HG03064 (cell line): ENCODE results near the gene DLGAP1.
"Not testable (repeated sequence)": the region's sequence is repeated elsewhere in the genome, so short reads cannot be mapped to it uniquely, and the experiment has no call there.

Experiments
- ATAC-seq: cut with Tn5 transposase; IDR thresholded peaks from one replicate; pipeline ENCODE4 v1.9.1; 2021; ENCODE audit warnings: low read depth; ENCODE audit not compliant: unreplicated experiment

Gene DLGAP1

DNA sequence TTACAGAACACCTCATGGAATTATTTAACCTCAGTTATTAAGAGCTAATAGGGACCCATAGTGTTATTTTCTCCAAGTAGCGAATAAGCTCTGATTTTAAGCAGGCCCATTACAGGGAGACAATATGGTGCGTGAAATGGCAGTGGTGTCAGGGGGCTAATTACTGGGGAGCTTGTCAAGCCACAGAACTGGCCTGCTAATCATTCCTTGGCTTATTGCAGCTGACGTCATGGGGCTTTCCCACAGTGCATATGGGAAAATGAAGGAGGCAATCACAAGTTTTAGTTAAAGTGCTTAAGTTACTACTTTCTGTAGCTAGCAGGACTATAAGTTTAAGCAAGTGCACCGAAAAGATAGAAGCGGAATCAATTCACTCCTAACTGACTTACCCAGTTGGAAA lies 742.6 kb downstream of the DLGAP1 start:
- ATAC-seq = no peak

GRCh38 chr18:3710712-3711301 lies 744.3 kb downstream of the DLGAP1 start:
- no peak for ATAC-seq

GRCh38 chr18:3709205-3709604 lies 745.9 kb downstream of the DLGAP1 start:
- no peak for ATAC-seq

DNA sequence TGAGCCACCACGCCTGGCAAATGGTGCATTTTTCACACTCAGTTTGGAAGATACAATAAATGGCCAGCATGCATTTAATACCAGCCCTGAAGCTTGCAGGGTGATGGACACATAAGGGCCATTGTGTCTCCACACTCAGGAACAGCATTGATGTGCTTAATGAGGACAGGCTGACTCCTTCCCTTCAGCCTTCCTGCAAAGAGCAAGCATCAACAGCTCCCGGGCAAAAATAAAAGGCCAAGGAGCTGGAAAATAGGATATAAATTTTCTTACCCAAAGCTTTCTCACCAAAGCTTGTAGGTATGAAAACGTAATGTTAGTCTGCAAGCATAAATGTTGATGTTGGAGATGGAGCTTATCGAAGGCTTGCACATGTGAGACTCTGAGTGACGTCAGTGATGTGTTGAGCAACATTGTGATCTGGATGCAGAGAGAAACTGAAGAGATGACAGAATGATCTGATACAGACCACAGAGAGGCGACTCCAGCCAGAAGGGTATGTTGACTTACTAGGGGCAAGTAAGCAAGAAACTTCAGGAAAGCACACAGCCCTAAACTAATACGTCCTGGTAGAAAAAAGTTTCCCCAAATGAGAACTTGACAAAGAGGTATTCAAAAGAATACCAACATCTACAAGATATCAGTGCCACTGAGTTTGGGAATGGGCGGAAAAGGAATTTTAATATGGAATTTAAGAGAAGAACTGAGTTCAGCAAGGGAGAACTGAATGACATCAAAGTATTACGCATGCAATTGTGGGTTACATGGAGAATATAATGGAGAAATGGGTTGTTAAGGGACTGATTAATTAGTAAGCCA lies 748.6 kb downstream of the DLGAP1 start:
- ATAC-seq = no peak

DNA sequence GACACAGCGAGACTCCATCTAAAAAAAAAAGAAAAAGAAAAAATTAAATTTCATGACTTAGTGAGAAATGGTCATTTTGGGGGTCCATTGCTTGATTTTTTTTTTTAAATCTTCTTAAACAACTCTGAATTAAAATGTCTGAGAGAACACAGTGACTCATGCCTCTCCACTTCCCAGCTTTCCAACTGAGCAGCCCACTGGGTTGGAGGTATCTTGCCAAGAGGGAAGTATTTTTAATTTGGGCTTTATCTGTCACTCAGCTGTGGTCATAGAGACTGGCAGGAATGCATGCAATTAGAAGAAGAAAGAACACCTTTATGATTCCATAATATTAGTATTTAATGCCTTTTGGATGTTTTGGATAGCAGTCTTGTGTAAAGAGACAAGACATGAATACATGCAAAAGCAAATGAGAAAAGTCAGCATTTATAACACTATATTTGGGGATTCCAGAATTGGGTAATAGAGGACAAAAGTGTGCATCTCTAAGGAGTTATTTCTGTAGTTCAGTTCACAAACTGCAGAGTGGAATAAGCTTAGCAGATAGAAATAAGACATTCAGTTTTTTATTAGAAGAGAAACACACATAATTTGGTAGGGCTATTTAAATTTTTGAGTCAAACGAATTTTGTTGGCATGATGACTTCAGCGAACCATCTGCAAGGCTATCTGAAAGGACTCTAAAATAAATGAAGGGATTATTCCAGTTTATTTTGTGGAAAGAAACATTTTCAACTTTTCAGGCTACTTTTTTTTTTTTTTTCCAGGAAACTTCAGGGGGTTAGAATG lies 750.4 kb downstream of the DLGAP1 start:
- no peak for ATAC-seq

DNA sequence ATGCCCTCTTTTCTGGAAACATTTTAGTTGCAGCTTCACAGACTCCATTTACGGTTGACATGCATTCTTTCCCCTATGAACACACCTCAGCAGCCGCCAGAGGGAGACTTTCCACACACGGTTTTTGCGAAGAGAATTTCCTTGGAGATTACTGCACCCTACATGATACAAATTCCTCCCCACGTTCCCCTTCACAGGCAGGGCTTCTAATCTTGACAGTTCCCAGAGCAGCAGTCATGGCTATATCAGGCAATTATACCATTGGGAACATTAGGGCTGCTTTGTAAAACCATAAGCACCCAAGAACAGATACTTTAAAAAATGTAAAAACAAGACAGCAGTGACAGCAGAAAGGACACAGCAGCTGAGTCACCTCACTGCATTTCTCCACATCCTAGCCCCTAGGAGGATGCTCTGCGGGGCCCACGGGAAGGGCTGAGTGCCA lies 751.4 kb downstream of the DLGAP1 start:
- ATAC-seq = no peak

GRCh38 chr18:3699707-3700567 lies 755.2 kb downstream of the DLGAP1 start:
- ATAC-seq = not testable (repeated sequence)

DNA sequence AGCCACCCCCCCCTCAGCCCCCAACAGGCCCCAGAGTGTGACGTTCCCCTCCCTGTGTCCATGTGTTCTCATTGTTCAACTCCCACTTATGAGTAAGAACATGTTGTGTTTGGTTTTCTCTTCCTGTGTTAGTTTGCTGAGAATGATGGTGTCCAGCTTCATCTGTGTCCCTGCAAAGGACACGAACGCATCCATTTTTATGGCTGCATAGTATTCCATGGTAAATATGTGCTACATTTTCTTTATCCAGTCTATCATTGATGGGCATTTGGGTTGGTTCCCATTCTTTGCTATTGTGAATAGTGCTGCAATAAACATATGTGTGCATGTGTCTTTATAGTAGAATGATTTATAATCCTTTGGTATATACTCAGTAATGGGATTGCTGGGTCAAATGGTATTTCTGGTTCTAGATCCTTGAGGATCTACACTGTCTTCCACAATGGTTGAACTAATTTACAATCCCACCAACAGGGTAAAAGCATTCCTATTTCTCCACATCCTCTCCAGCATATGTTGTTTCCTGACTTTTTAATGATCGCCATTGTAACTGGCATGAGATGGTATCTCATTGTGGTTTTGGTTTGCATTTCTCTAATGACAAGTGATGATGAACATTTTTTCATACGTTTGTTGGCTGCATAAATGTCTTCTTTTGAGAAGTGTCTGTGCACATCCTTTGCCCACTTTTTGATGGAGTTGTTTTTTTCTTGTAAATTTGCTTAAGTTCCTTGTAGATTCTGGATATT lies 760.9 kb downstream of the DLGAP1 start:
- ATAC-seq = not testable (repeated sequence)

DNA sequence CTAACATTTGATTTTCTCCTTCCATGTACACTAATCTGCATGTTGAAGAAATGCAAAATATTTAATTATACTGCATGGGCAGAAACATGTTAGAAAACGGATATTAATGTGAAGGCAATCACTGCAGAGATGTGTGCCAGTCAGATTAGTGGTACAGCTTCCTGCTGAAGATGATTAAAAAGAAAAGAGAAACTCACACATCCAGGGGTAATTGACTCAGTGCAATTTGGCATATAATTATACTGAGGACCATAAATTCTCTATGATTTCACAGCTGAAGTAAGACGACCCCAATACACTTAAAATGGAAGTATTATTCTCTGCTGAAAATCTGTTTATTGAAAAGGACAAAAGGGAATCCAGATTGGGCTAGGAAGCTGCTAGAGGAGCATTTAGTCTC lies 761.7 kb downstream of the DLGAP1 start:
- ATAC-seq = no peak

DNA sequence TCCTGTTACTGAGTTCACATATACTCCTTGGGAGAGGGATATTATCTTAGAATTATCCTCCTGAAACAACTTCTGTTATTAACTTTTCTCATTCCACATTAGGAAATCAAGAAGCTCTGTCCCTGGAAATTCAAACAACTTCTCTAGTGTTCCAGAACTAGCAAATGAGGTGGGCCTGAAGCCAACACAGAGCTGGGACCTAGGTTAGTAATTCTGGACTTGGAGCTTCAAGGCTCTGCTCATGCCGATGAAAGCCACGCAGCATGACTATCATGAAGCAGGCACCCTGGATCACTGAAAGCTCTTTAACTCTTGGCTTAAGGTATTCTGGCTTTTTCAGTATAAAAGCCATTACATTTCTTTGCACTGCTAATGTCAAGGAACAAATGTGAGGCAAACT lies 762.4 kb downstream of the DLGAP1 start:
- ATAC-seq = no peak

- no peak for ATAC-seq
Observed at GRCh38 chr18:3692113-3692621, 762.9 kb downstream of the DLGAP1 start.

DNA sequence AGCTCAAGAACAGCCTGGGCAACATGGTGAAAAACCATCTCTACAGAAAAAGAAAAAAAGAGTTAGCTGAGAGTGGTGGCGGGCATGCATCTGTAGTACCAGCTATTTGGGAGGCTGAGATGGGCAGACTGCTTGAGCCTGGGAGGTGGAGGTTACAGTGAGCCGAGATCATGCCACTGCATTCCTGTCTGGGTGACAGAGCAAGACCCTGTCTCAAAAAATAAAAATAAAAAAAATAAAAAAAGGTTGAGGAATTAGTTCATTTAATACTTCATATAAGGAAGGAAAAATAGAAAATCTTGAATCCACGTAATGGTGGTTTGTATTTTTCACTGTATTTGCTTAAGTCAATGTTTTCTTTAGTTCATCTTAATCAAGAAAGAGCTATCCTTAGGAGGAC lies 763.4 kb downstream of the DLGAP1 start:
- no peak for ATAC-seq

- ATAC-seq = no peak
Observed at GRCh38 chr18:3690764-3691066, 764.4 kb downstream of the DLGAP1 start.

DNA sequence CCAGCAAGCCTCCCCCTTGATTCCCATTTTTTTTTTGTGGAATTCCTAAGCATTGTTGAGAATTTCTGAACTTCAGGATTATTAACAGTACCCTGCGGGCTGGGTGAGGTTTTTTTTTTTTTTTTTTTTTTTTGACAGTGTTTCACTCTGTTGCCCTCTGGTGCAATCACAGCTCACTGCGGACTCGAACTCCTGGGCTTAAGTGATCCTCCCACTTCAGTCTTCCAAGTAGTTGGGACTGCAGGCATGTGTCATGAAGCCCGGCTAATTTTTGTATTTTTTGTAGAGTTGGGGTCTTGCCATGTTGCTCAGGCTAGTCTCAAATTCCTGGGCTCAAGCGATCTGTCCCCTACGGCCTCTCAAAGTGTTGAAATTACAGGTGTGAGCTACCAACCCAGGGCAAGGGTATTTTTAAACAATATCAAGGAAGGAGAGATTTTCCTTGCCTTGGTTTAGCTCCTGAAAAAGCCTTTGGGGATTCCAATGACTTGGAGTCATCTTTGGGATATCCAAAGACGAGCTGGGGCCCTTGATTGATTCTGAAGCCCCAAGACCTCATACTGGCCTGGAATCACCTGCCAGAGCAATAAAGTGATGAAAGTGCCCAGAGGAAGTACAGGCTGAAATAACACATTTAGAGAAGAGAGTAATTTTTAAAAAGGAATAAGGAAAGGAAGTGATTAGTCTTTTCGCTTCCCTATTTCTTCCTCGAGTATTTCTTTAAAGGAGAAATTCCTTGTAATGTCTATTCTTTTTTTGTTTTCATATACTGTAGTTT lies 764.9 kb downstream of the DLGAP1 start:
- no peak for ATAC-seq

DNA sequence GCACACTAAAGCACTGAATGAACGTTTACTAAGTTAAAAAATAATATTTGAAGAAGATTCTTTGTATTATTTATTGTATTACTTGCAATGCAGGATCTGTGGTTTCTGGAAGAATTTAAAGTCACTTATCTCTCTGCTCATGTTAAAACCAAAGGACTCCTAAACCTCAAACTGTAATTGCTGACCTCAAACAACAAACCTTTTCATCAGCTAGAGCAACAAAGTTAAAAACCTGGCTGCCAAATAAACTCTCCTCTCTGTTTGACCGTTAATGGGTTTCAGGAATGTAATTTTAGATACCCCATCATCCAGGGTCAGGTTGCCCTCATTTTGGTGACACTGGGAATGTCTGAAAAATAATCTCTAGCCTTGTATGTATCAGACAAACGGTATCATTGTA lies 766.0 kb downstream of the DLGAP1 start:
- ATAC-seq = no peak

GRCh38 chr18:3688690-3689089 lies 766.4 kb downstream of the DLGAP1 start:
- ATAC-seq = no peak

DNA sequence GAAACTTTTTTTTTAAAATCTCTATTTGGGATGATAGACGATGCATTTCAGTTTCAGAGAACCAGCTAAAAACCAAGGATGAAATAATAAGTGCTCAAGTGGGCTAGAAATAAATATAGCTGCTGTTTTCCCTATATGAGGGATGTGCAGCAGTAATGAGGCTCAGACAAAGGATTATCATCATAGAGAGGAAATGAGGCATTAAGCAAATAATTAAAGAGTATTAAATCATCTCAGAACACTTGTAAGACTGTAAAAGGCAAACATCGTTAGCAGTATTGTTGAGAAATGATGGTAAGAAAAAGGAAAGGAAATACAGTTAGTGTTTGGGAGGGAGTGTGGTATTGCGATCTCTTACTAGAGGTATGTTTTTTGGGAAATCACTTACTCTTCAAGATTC lies 771.6 kb downstream of the DLGAP1 start:
- ATAC-seq = no peak

DNA sequence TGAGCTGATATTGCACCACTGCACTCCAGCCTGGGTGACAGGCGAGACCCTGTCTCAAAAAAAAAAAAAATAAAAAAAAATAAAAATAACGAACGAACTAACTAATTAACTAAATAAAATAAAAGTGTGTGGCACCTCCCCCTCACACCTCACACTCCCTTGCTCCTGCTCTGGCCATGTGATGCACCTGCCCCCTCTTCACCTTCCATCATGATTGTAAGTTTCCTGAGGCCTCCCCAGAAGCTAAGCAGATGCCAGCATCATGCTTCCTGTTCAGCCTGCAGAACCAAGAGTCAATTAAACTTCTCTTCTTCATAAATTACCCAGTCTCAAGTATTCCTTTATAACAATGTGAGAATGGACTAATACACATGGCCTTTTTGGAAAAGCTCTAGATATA lies 773.0 kb downstream of the DLGAP1 start:
- no peak for ATAC-seq

DNA sequence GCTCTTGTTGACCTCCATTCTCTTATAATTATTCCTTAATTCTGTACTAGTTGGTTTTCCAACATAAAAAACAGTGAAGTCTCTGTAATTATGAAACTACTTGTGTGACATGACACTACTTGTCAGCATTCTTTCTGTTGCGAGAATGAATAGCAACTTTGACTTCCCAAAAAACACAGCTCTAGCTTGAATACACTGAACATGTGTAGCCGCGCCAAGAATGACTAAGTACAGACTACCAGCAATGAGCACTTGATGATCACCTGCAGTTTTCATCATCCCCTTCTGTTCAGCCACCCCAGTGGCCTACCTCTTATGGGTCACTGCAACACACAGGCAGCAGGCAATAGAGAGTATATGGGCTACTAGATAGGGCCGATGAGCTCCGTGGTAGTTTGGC lies 775.9 kb downstream of the DLGAP1 start:
- ATAC-seq = no peak
